CD14-positive monocyte (primary cell): Measurements from ENCODE around the gene PLCG1. TPM values are rescaled to one million over a fixed set of nuclear protein-coding genes. Genes with fewer than 3 reads are reported as not detected.
A peak's percentile ranks its signal among the peaks of the same experiment; 100 is the strongest.

Source experiments
- DNase-seq, 3 donors: peaks; one replicate each; pipeline ENCODE4 v3.0.0-alpha.2; 2011 to 2022
- H2AFZ ChIP-seq: 2 replicates; pipeline ENCODE4 v1.6.0; 2012; ENCODE audit warnings: mild to moderate bottlenecking, low read depth, low read length, inconsistent platforms; ENCODE audit not compliant: insufficient read depth, poor library complexity, severe bottlenecking
- H3K27ac ChIP-seq, 2 donors: 1 replicate in 1 of 2; 2 replicates in 1 of 2; pipeline ENCODE4 v1.5.1; 2012 to 2013; ENCODE audit warnings: low read length in 2 of 2, control low read depth in 1 of 2, inconsistent platforms in 1 of 2, low read depth in 1 of 2, mild to moderate bottlenecking in 1 of 2
- H3K27me3 ChIP-seq, 2 donors: one replicate each; pipeline versions ENCODE4 v1.6.0 to v1.6.1; 2011 to 2013; ENCODE audit warnings: low read length in 2 of 2; ENCODE audit not compliant: control insufficient read depth in 2 of 2, insufficient read depth in 2 of 2
- H3K36me3 ChIP-seq, 2 donors: replicated peaks in 1 of 2; 1 replicate in 1 of 2; 2 replicates in 1 of 2; pipeline versions ENCODE4 v1.5.1 to v1.6.1; 2012 to 2013; ENCODE audit warnings: low read length in 2 of 2, control low read depth in 1 of 2, inconsistent platforms in 1 of 2, mild to moderate bottlenecking in 1 of 2; ENCODE audit not compliant: insufficient read depth in 2 of 2, control insufficient read depth in 1 of 2
- H3K4me1 ChIP-seq, 2 donors: 1 replicate in 1 of 2; 2 replicates in 1 of 2; pipeline versions ENCODE4 v1.5.1 to v1.6.1; 2012 to 2013; ENCODE audit warnings: low read length in 2 of 2, control low read depth in 1 of 2, inconsistent platforms in 1 of 2, mild to moderate bottlenecking in 1 of 2, moderate library complexity in 1 of 2; ENCODE audit not compliant: insufficient read depth in 2 of 2, control insufficient read depth in 1 of 2
- H3K4me2 ChIP-seq: replicated peaks from 2 replicates; pipeline ENCODE3; 2012; ENCODE audit warnings: low read length, moderate library complexity, mild to moderate bottlenecking; ENCODE audit not compliant: poor library complexity, severe bottlenecking; ENCODE audit errors: extremely low read depth
- H3K4me3 ChIP-seq, 3 experiments: fragments of 200-600 bp in 1 of 3; sonication (generic) in 1 of 3; replicated peaks in 1 of 3; 1 replicate in 2 of 3; 2 replicates in 1 of 3; pipeline ENCODE4 v1.5.1; 2011 to 2013; ENCODE audit warnings: low read length in 3 of 3, mild to moderate bottlenecking in 3 of 3, control low read depth in 2 of 3, low read depth in 2 of 3, inconsistent platforms in 1 of 3, moderate library complexity in 1 of 3
- H3K79me2 ChIP-seq: 2 replicates; pipeline ENCODE4 v1.6.0; 2012; ENCODE audit warnings: mild to moderate bottlenecking, control low read depth, inconsistent platforms, low read length, moderate library complexity; ENCODE audit not compliant: insufficient read depth
- H3K9ac ChIP-seq: 2 replicates; pipeline ENCODE4 v1.6.0; 2017; ENCODE audit warnings: low read length, mild to moderate bottlenecking; ENCODE audit not compliant: insufficient read depth, poor library complexity, severe bottlenecking
- H3K9me3 ChIP-seq, 2 donors: replicated peaks in 1 of 2; 1 replicate in 1 of 2; 2 replicates in 1 of 2; pipeline versions ENCODE4 v1.5.1 to v1.6.1; 2012 to 2013; ENCODE audit warnings: low read length in 2 of 2, control low read depth in 1 of 2; ENCODE audit not compliant: control insufficient read depth in 1 of 2, insufficient read depth in 1 of 2
- H4K20me1 ChIP-seq: 2 replicates; pipeline ENCODE4 v1.6.0; 2012; ENCODE audit warnings: mild to moderate bottlenecking, low read length, control low read depth, moderate library complexity; ENCODE audit not compliant: insufficient read depth
- H3K27ac Mint-ChIP-seq, 7 donors: one replicate each; pipeline ENCODE4 v1.8.0; 2020; ENCODE audit warnings: mild to moderate bottlenecking in 7 of 7, mixed read lengths in 7 of 7, moderate library complexity in 6 of 7, inconsistent platforms in 2 of 7
- H3K27me3 Mint-ChIP-seq, 3 donors: one replicate each; pipeline ENCODE4 v1.8.0; 2021 to 2022; ENCODE audit warnings: low read depth in 3 of 3, mild to moderate bottlenecking in 3 of 3, mixed read lengths in 3 of 3, moderate library complexity in 3 of 3, inconsistent platforms in 1 of 3
- H3K36me3 Mint-ChIP-seq, 2 donors: one replicate each; pipeline ENCODE4 v1.8.0; 2020; ENCODE audit warnings: mixed read lengths in 2 of 2, inconsistent platforms in 1 of 2, mild to moderate bottlenecking in 1 of 2
- H3K4me1 Mint-ChIP-seq: one replicate; pipeline ENCODE4 v1.8.0; 2020; ENCODE audit warnings: mild to moderate bottlenecking, mixed read lengths
- H3K4me3 Mint-ChIP-seq, 2 donors: one replicate each; pipeline ENCODE4 v1.8.0; 2020; ENCODE audit warnings: mild to moderate bottlenecking in 2 of 2, mixed read lengths in 2 of 2, moderate library complexity in 1 of 2
- H3K9me3 Mint-ChIP-seq, 7 donors: one replicate each; pipeline ENCODE4 v1.8.0; 2020 to 2022; ENCODE audit warnings: mixed read lengths in 7 of 7, mild to moderate bottlenecking in 6 of 7, moderate library complexity in 6 of 7, inconsistent platforms in 2 of 7
- CTCF ChIP-seq: fragments of 200-600 bp; IDR thresholded peaks from one replicate; pipeline ENCODE4 v1.8.0; 2022; ENCODE audit warnings: antibody characterized with exemption, mild to moderate bottlenecking
- WGBS: methylation state at CpG from one replicate; pipeline ENCODE4 v1.1.5; 2013; ENCODE audit warnings: missing lambda C conversion rate; ENCODE audit not compliant: insufficient coverage; 5-methylcytosine and 5-hydroxymethylcytosine counted together
- intact Hi-C, 2 donors: fragments of 100-400 bp; cut with micrococcal nuclease; formaldehyde crosslinking; loops; one replicate each; pipeline versions ENCODE4 v1.15.0 to v1.15.1; 2023
- polyA plus RNA-seq, 3 donors: library from polyadenylated mRNA; depleted of rRNA in 1 of 3; unstranded in 2 of 3; stranded (reverse) in 1 of 3; fragments of 300-500 nt in 2 of 3; fragments of >200 nt in 1 of 3; fragmentation: Illumina TruSeq in 2 of 3; gene quantifications; 1 replicate in 2 of 3; 2 replicates in 1 of 3; pipeline ENCODE4 v1.2.3, GENCODE V29; 2012 to 2021

PLCG1 gene
- polyA plus RNA-seq, 3 donors, result 0.33 to 3.8 (median 1.0) TPM

DNA sequence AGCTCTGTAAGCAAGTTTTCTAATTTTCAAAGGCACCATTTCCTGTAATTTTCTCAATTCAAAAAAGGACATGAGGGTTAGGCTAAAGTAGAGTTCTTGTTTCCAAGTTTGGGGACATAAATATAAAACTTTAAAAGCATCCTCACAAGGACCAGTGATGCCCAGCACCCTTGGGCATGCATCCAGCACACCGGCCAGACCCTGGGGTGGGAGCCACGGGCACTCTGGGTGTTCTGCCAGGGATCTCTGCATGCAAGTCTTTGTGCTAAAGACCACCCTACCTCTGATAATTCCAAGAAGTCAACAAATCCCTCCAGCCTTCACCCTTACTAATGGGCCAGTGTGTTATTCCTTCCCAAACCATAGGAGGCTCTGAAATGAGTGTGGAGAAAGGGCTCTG, 46.5 kb downstream of the PLCG1 start:
- Histone ChIP-seq H3K9ac (no peak overlapping the region), H3K4me2 (no peak overlapping the region), H3K27ac (no peak overlapping the region), H3K4me1 (no peaks in the 10 kb centered on the region), H3K9me3 (no peaks in the 10 kb centered on the region), H3K36me3 (peaks cover 0 to 7% of the 10 kb centered on the region in 2 donors), H4K20me1 (no peaks in the 10 kb centered on the region), H3K79me2 (no peaks in the 10 kb centered on the region), H3K4me3 (no peak overlapping the region), H3K27me3 (no peaks in the 10 kb centered on the region), H2AFZ (no peak overlapping the region)
- Mint-ChIP-seq H3K4me3 (no peak overlapping the region), H3K4me1 (no peaks in the 10 kb centered on the region), H3K9me3 (peaks cover 0 to 3% (median under 1%) of the 10 kb centered on the region in 7 donors), H3K27ac (no peak overlapping the region), H3K27me3 (peaks cover 0 to 6% (median 5%) of the 10 kb centered on the region in 3 donors), H3K36me3 (peaks cover 12 to 28% of the 10 kb centered on the region in 2 donors)
- no peak for DNase-seq
- intact Hi-C loops, result no loop called here
- TF ChIP-seq CTCF, result no peak
- WGBS, result 75% methylated on average over 2 of the region's 2 CpGs

- Mint-ChIP-seq H3K27me3 (peaks cover 0 to 6% (median 1%) of the 10 kb centered on the region in 3 donors), H3K36me3 (peaks cover 12 to 25% of the 10 kb centered on the region in 2 donors), H3K27ac (peak overlapping the region in 1 of 7 donors; percentile 7), H3K4me1 (no peaks in the 10 kb centered on the region), H3K4me3 (no peak overlapping the region), H3K9me3 (peaks cover 5 to 13% (median 10%) of the 10 kb centered on the region in 7 donors)
- Histone ChIP-seq H3K4me3 (no peak overlapping the region), H3K79me2 (no peaks in the 10 kb centered on the region), H3K27me3 (no peaks in the 10 kb centered on the region), H3K27ac (no peak overlapping the region), H3K4me1 (no peaks in the 10 kb centered on the region), H2AFZ (no peak overlapping the region), H4K20me1 (no peaks in the 10 kb centered on the region), H3K4me2 (no peak overlapping the region), H3K36me3 (peaks cover 0 to 7% of the 10 kb centered on the region in 2 donors), H3K9me3 (peaks cover 0 to 4% of the 10 kb centered on the region in 2 donors), H3K9ac (no peak overlapping the region)
- no peak for DNase-seq
- WGBS, result 92% methylated on average over 9 of the region's 11 CpGs
- TF ChIP-seq CTCF, result no peak
- intact Hi-C loops, result no loop called here
Measured at GRCh38 chr20:41185013-41185757, 47.8 kb downstream of the PLCG1 start.
